ENCODE measurements around the gene TMEM120B.

Gene TMEM120B

DNA sequence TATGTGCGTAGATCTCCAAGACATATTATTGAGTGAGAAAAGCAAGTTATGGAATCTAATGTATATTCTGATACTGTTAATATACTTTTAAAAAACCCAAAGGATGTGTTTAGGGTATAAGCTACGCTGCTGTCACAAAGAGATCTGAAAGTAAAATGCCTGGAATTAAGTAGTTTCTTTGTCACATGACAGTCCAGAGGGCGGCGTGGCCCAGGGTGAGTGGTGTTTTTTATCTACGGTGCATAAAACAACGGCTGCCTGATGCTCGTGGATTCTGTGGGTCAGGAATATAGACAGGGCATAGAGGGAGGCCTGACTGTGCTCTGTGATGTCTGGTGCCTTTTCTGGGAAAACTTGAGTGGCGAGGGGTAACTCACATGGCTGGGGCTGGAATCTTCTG, 21.3 kb downstream of the TMEM120B start:
- no peak overlapping the region for H2AFZ ChIP-seq (ENCODE audit: low read length)
- TF ChIP-seq, protein P1, sequence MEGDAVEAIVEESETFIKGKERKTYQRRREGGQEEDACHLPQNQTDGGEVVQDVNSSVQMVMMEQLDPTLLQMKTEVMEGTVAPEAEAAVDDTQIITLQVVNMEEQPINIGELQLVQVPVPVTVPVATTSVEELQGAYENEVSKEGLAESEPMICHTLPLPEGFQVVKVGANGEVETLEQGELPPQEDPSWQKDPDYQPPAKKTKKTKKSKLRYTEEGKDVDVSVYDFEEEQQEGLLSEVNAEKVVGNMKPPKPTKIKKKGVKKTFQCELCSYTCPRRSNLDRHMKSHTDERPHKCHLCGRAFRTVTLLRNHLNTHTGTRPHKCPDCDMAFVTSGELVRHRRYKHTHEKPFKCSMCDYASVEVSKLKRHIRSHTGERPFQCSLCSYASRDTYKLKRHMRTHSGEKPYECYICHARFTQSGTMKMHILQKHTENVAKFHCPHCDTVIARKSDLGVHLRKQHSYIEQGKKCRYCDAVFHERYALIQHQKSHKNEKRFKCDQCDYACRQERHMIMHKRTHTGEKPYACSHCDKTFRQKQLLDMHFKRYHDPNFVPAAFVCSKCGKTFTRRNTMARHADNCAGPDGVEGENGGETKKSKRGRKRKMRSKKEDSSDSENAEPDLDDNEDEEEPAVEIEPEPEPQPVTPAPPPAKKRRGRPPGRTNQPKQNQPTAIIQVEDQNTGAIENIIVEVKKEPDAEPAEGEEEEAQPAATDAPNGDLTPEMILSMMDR (IDR thresholded peaks at IDR 0.05; ENCODE audit: low read length): no peak
- TF ChIP-seq EZH2 (IDR thresholded peaks at IDR 0.05; ENCODE audit: borderline replicate concordance, low read length): no peak
- no peaks in the 10 kb centered on the region for H3K79me2 ChIP-seq (ENCODE audit: insufficient read depth, low read length)
- no peaks in the 10 kb centered on the region for H3K9me2 ChIP-seq (ENCODE audit: low read depth, low read length)
- no peaks in the 10 kb centered on the region for H3K4me1 ChIP-seq (ENCODE audit: insufficient read depth, low read length, severe bottlenecking)
- H4K20me1 ChIP-seq (ENCODE audit: insufficient read depth, low read length): no peaks in the 10 kb centered on the region
- H3K9me3 ChIP-seq (ENCODE audit: low read length): no peaks in the 10 kb centered on the region
- H3K4me2 ChIP-seq (ENCODE audit: low read length): no peak overlapping the region
- H3K27me3 ChIP-seq (ENCODE audit: insufficient read depth, low read length): no peaks in the 10 kb centered on the region
- no peak overlapping the region for H3K27ac ChIP-seq (ENCODE audit: low read depth, low read length, poor library complexity, severe bottlenecking)
- H3F3A ChIP-seq (ENCODE audit: insufficient read depth, low read length): no peaks in the 10 kb centered on the region
- no peaks in the 10 kb centered on the region for H3K36me3 ChIP-seq (ENCODE audit: insufficient read depth, low read length)
- H3K9ac ChIP-seq (ENCODE audit: low read length): no peak overlapping the region
- H3K4me3 ChIP-seq (ENCODE audit: low read depth, low read length, poor library complexity, severe bottlenecking): no peak overlapping the region

DNA sequence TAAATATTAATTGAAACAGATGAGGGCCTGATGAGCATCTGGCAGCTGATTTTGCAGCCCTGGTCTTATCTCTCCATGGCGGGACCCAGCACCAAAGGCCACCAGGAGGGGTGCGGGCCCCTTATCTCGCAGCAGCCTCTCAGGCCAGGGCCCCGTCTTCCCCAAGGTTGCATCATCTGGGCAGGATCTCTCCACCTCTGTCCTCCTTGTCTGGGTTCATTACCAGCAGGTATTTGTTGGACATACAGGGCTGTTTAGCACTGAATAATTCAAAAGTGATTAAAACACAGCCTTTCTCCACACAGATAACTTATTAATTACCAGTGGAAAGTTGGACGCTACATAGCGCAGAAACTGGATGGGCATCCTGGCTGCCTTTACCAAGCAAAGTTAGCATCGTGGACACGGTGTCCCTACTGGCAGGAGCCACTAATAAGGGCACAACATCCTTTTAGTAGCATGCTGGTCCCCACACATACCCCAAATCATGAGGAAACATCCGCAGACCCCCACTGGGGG, 25.8 kb downstream of the TMEM120B start:
- Histone ChIP-seq H3K36me3 (ENCODE audit: insufficient read depth, low read length) (no peaks in the 10 kb centered on the region), H3K79me2 (ENCODE audit: insufficient read depth, low read length) (no peaks in the 10 kb centered on the region), H3K27ac (ENCODE audit: low read depth, low read length, poor library complexity, severe bottlenecking) (no peak overlapping the region), H2AFZ (ENCODE audit: low read length) (no peak overlapping the region), H3K4me3 (ENCODE audit: low read depth, low read length, poor library complexity, severe bottlenecking) (no peak overlapping the region), H3K4me2 (ENCODE audit: low read length) (no peak overlapping the region), H3K4me1 (ENCODE audit: insufficient read depth, low read length, severe bottlenecking) (no peaks in the 10 kb centered on the region), H4K20me1 (ENCODE audit: insufficient read depth, low read length) (no peaks in the 10 kb centered on the region), H3K9ac (ENCODE audit: low read length) (no peak overlapping the region), H3K9me3 (ENCODE audit: low read length) (no peaks in the 10 kb centered on the region), H3F3A (ENCODE audit: insufficient read depth, low read length) (no peaks in the 10 kb centered on the region), H3K9me2 (ENCODE audit: low read depth, low read length) (no peaks in the 10 kb centered on the region), H3K27me3 (ENCODE audit: insufficient read depth, low read length) (no peaks in the 10 kb centered on the region)
- no peak for TF ChIP-seq EZH2 (IDR thresholded peaks at IDR 0.05; ENCODE audit: borderline replicate concordance, low read length)
- TF ChIP-seq, protein P1 (IDR thresholded peaks at IDR 0.05; ENCODE audit: low read length): no peak

DNA sequence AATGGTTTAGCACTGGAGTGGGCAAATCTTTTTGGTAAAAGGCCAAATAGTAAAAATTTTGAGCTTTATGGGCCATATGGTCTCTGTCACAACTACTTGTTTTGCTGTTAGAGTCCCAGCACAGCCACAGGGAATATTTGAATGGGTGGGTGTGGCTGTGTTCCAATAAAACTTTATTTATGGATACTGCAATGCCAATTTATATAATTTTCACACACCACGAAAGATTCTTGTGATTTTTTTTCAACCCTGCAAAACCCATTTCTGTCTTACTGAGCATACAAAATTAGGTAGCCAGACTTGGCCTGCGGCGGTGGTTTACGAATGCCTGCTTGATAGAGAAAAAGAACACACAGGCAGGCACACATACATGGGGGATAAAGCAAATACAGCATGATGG, 28.3 kb downstream of the TMEM120B start:
- Histone ChIP-seq H3K4me3 (ENCODE audit: low read depth, low read length, poor library complexity, severe bottlenecking) (no peak overlapping the region), H3K27me3 (ENCODE audit: insufficient read depth, low read length) (no peaks in the 10 kb centered on the region)

More for the DNA sequence above, 28.3 kb downstream of the TMEM120B start:
- Histone ChIP-seq H3K27ac (ENCODE audit: low read depth, low read length, poor library complexity, severe bottlenecking) (no peak overlapping the region), H3K79me2 (ENCODE audit: insufficient read depth, low read length) (no peaks in the 10 kb centered on the region), H4K20me1 (ENCODE audit: insufficient read depth, low read length) (no peaks in the 10 kb centered on the region), H2AFZ (ENCODE audit: low read length) (no peak overlapping the region), H3K4me2 (ENCODE audit: low read length) (no peak overlapping the region), H3K4me1 (ENCODE audit: insufficient read depth, low read length, severe bottlenecking) (no peaks in the 10 kb centered on the region), H3K36me3 (ENCODE audit: insufficient read depth, low read length) (peaks cover 9% of the 10 kb centered on the region), H3F3A (ENCODE audit: insufficient read depth, low read length) (no peaks in the 10 kb centered on the region), H3K9ac (ENCODE audit: low read length) (no peak overlapping the region), H3K9me2 (ENCODE audit: low read depth, low read length) (no peaks in the 10 kb centered on the region), H3K9me3 (ENCODE audit: low read length) (no peaks in the 10 kb centered on the region)
- TF ChIP-seq, protein P1 (IDR thresholded peaks at IDR 0.05; ENCODE audit: low read length): no peak
- no peak for TF ChIP-seq EZH2 (IDR thresholded peaks at IDR 0.05; ENCODE audit: borderline replicate concordance, low read length)

Measured in OCI-LY1 (cell line).